Fibroblast of pulmonary artery (primary cell): Measurements from ENCODE around the gene THADA.
A peak's percentile ranks its signal among the peaks of the same experiment; 100 is the strongest.

Source experiments
- DNase-seq: peaks from one replicate; pipeline ENCODE4 v3.0.0-alpha.2; 2010; ENCODE audit warnings: low read depth
- H3K4me3 ChIP-seq: replicated peaks from 2 replicates; pipeline ENCODE4 v1.5.1; 2011; ENCODE audit warnings: low read depth, mild to moderate bottlenecking, control low read depth, low read length, moderate library complexity
- CTCF ChIP-seq: IDR thresholded peaks from 2 replicates; pipeline ENCODE4 v1.5.1; 2011; ENCODE audit warnings: mild to moderate bottlenecking, control low read depth, low read length, inconsistent platforms; ENCODE audit errors: missing control alignments

The THADA gene

GRCh38 chr2:43331422-43331821 is 264.4 kb downstream of the THADA start:
- no peak overlapping the region for H3K4me3 ChIP-seq
- peak; percentile 78 for DNase-seq
- no peak for TF ChIP-seq CTCF

- no peak overlapping the region for H3K4me3 ChIP-seq
- no peak for TF ChIP-seq CTCF
Measured at GRCh38 chr2:43329637-43330036, 266.2 kb downstream of the THADA start.

GRCh38 chr2:43328832-43329231 is 267.0 kb downstream of the THADA start:
- no peak for TF ChIP-seq CTCF
- H3K4me3 ChIP-seq, result no peak overlapping the region
- no peak for DNase-seq

More at GRCh38 chr2:43329637-43330036, 266.2 kb downstream of the THADA start:
- DNase-seq, result no peak

- no peak overlapping the region for H3K4me3 ChIP-seq
- no peak for TF ChIP-seq CTCF
- DNase-seq, result no peak
Measured at GRCh38 chr2:43328133-43328532, 267.7 kb downstream of the THADA start.

- no peak for DNase-seq
- H3K4me3 ChIP-seq, result no peak overlapping the region
- no peak for TF ChIP-seq CTCF
Measured at GRCh38 chr2:43327119-43327518, 268.7 kb downstream of the THADA start.

GRCh38 chr2:43326101-43326825 is 269.6 kb downstream of the THADA start:
- no peak overlapping the region for H3K4me3 ChIP-seq
- no peak for TF ChIP-seq CTCF
- DNase-seq, result no peak
